Measurements from ENCODE around the gene CARNS1. TPM values are rescaled to one million over a fixed set of nuclear protein-coding genes. Genes with fewer than 3 reads are reported as not detected.
A peak's percentile ranks its signal among the peaks of the same experiment; 100 is the strongest.

The CARNS1 gene
- total and polyA plus RNA-seq, 9 of the 15 experiments (the other 6 are each of a cell fraction or from before 2014, with no cell fraction given): 0.01 to 0.18 (median 0.06) TPM; not detected in 3

GRCh38 chr11:67465189-67465510, 49.7 kb downstream of the CARNS1 start:
- peak overlapping the region; percentile 75 for H3K4me3 ChIP-seq
- DNase-seq (ENCODE audit: extremely low read depth in 1 of 4, low spot score in 3 of 4) (no peak), FAIRE-seq (no peak), ATAC-seq (no peak)
- no peaks in the 10 kb centered on the region for H3K36me3 ChIP-seq (ENCODE audit: control insufficient read depth, insufficient read depth, low read length)
- H3K27me3 ChIP-seq (ENCODE audit: control insufficient read depth in 2 of 2, insufficient read depth in 2 of 2, low read length in 2 of 2): no peaks in the 10 kb centered on the region
- peak overlapping the region; percentile 78 to 95 for H3K9ac ChIP-seq (ENCODE audit: insufficient read depth in 1 of 2, low read depth in 2 of 2, low read length in 2 of 2)
- WGBS (ENCODE audit: insufficient coverage, low coverage, missing lambda C conversion rate): 7% methylated on average over 3 of the region's 3 CpGs
- H3K4me2 ChIP-seq (ENCODE audit: insufficient read depth, low read length): peak overlapping the region; percentile 93
- H3K79me2 ChIP-seq (ENCODE audit: control insufficient read depth, insufficient read depth, low read length): peaks cover 12% of the 10 kb centered on the region
- intact Hi-C loops (cut with micrococcal nuclease) (loop anchor here (5.0 kb wide), 1 partner anchor 43 kb away; no protein-coding TSS in a partner anchor), in situ Hi-C loops (cut with MboI) (no loop called here)
- no peak overlapping the region for H2AFZ ChIP-seq (ENCODE audit: low read depth, low read length)
- no peaks in the 10 kb centered on the region for H4K20me1 ChIP-seq (replicated peaks; ENCODE audit: control insufficient read depth, insufficient read depth, low read length)
- POLR2A ChIA-PET: interaction anchor here (0.5 to 1.0 kb wide), 8 partner anchors 12 to 179 kb away, joined by 3 to 5 read pairs (median 4); partner anchors contain the start of gene AIP
- H3K27ac ChIP-seq (ENCODE audit: extremely low read depth, low read depth, low read length): peak overlapping the region; percentile 86
- BruUV-seq (replicated peaks): TSS peak; percentile 69
- H3K9me1 ChIP-seq (ENCODE audit: control insufficient read depth, insufficient read depth, low read length): no peaks in the 10 kb centered on the region
- peaks cover 20 to 56% of the 10 kb centered on the region in 2 experiments; a peak in 4 of 5 replicates for H3K4me1 ChIP-seq (replicated peaks in 1 of 2; ENCODE audit: control insufficient read depth in 2 of 2, insufficient read depth in 2 of 2, low read length in 2 of 2)
- CTCF ChIA-PET (ENCODE audit: low intra/inter-chr PET ratio): no interaction called here
- no peaks in the 10 kb centered on the region for H3K9me3 ChIP-seq (replicated peaks; ENCODE audit: control insufficient read depth, insufficient read depth, low read depth, low read length)
- TF ChIP-seq ZBTB49 (CRISPR knock-in tag; IDR thresholded peaks at IDR 0.05; ENCODE audit: borderline replicate concordance) (peak; percentile 45; the same call in 1 of the 2 replicates), MNT (conservative IDR thresholded peaks at IDR 0.05) (no peak), MXI1 (IDR thresholded peaks at IDR 0.05; ENCODE audit: low read depth, low read length) (no peak), CHD2 (IDR thresholded peaks at IDR 0.05; ENCODE audit: low read depth, low read length) (no peak), FOXM1 (IDR thresholded peaks at IDR 0.05; ENCODE audit: low read depth) (no peak), FOXM1 (CRISPR knock-in tag; IDR thresholded peaks at IDR 0.05; ENCODE audit: low read depth) (no peak), CBFA2T3 (IDR thresholded peaks at IDR 0.05) (no peak), CREB3L1 (IDR thresholded peaks at IDR 0.05; ENCODE audit: borderline replicate concordance, low read depth) (no peak), MBD1 (CRISPR knock-in tag; IDR thresholded peaks at IDR 0.05) (no peak), DIDO1 (tag; IDR thresholded peaks at IDR 0.05; ENCODE audit: low read depth) (no peak), ZKSCAN1 (IDR thresholded peaks at IDR 0.05; ENCODE audit: low read depth, low read length) (peak; percentile 79; the same call in 1 of the 2 replicates), ZNF184 (CRISPR knock-in tag; IDR thresholded peaks at IDR 0.05) (no peak), TRIM24 (IDR thresholded peaks at IDR 0.05) (no peak), CHAMP1 (IDR thresholded peaks at IDR 0.05) (no peak)

Data from K562 (cell line).